Colonic mucosa (tissue), 4 donors: ENCODE measurements around the gene LMBR1. TPM values are rescaled to one million over a fixed set of nuclear protein-coding genes. Genes with fewer than 3 reads are reported as not detected.
"Not testable (repeated sequence)": the region's sequence is repeated elsewhere in the genome, so short reads cannot be mapped to it uniquely, and the experiment has no call there.

Experiments
- DNase-seq: peaks from one replicate; pipeline ENCODE4 v3.0.0-alpha.2; 2020
- H3K27ac ChIP-seq: fragments of 200-600 bp; one replicate; pipeline ENCODE4 v1.8.0; 2021
- H3K27me3 ChIP-seq: fragments of 200-600 bp; one replicate; pipeline ENCODE4 v1.8.0; 2021
- H3K36me3 ChIP-seq: fragments of 200-600 bp; one replicate; pipeline ENCODE4 v1.8.0; 2021
- H3K4me1 ChIP-seq: fragments of 200-600 bp; one replicate; pipeline ENCODE4 v1.8.0; 2021; ENCODE audit warnings: mild to moderate bottlenecking
- H3K4me3 ChIP-seq: fragments of 200-600 bp; one replicate; pipeline ENCODE4 v1.8.0; 2021
- H3K9ac ChIP-seq, 2 donors: one replicate each; pipeline ENCODE4 v1.7.0; 2013; ENCODE audit warnings: control low read depth in 2 of 2, low read depth in 2 of 2, low read length in 2 of 2
- H3K9me3 ChIP-seq: fragments of 200-600 bp; one replicate; pipeline ENCODE4 v1.8.0; 2021
- CTCF ChIP-seq: fragments of 200-600 bp; IDR thresholded peaks from one replicate; pipeline ENCODE4 v1.8.0; 2022; ENCODE audit warnings: antibody characterized with exemption, mild to moderate bottlenecking
- intact Hi-C: fragments of 100-400 bp; cut with DNase I; formaldehyde crosslinking; loops from one replicate; pipeline ENCODE4 v1.14.1; 2022
- total RNA-seq, 2 donors: library from RNA; stranded (reverse); fragmentation: NEBNext Ultra II Directional in 1 of 2; extraction: Animal tissue kit (Norgen Biotek cat#: 25700) in 1 of 2; gene quantifications; one replicate each; pipeline ENCODE4 v1.2.1, GENCODE V29; 2021
- donor health status: healthy.
- donor health status: DM: no; HTN: no; CAD: no.
- donor health status: DM: no; HTN: no; CAD: no.

The LMBR1 gene
- total RNA-seq, 2 donors from 2014 or later = 41.4 to 42.0 TPM

- TF ChIP-seq CTCF = no peak
- Histone ChIP-seq H3K27me3 (no peaks in the 10 kb centered on the region), H3K27ac (no peak overlapping the region), H3K9me3 (no peaks in the 10 kb centered on the region), H3K9ac (no peak overlapping the region), H3K4me3 (no peak overlapping the region), H3K36me3 (peaks cover 4% of the 10 kb centered on the region), H3K4me1 (no peaks in the 10 kb centered on the region)
- intact Hi-C loops = no loop called here
- no peak for DNase-seq
These were observed 81.3 kb downstream of the LMBR1 start for GRCh38 chr7:156811706-156812105.

DNA sequence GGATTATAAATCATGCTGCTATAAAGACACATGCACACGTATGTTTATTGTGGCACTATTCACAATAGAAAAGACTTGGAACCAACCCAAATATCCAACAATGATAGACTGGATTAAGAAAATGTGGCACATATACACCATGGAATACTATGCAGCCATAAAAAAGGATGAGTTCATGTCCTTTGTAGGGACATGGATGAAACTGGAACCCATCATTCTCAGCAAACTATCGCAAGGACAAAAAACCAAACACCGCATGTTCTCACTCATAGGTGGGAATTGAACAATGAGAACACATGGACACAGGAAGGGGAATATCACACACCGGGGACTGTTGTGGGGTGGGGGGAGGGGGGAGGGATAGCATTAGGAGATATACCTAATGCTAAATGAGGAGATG is 89.3 kb downstream of the LMBR1 start:
- intact Hi-C loops, H3K9me3 ChIP-seq, H3K36me3 ChIP-seq, H3K27me3 ChIP-seq, DNase-seq, H3K4me3 ChIP-seq, H3K4me1 ChIP-seq, H3K27ac ChIP-seq, H3K9ac ChIP-seq: not testable (repeated sequence)

DNA sequence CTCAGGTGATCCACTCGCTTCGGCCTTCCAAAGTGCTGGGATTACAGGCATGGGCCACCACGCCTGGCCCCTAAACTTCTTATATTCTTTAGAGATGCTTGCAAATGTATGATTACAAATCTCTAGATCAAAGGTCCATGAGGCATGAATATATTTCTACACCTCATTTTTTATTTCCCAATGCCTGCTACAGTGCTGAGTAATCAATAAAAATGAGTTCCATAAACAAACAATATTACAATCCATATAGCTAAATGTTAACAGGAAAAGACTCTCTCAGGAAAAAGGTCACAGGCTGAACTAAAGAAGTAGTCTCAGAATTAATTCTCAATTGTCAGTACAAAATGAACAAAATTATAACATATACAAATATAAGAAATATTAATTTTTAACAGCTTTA is 90.8 kb downstream of the LMBR1 start:
- Histone ChIP-seq H3K4me1 (no peaks in the 10 kb centered on the region), H3K27ac (no peak overlapping the region), H3K9ac (no peak overlapping the region), H3K9me3 (no peaks in the 10 kb centered on the region), H3K4me3 (no peak overlapping the region), H3K27me3 (no peaks in the 10 kb centered on the region), H3K36me3 (no peaks in the 10 kb centered on the region)
- intact Hi-C loops = no loop called here
- no peak for TF ChIP-seq CTCF
- DNase-seq = no peak

- Histone ChIP-seq H3K4me1 (no peaks in the 10 kb centered on the region), H3K27ac (no peak overlapping the region), H3K9me3 (no peaks in the 10 kb centered on the region), H3K9ac (no peak overlapping the region), H3K4me3 (no peak overlapping the region), H3K36me3 (no peaks in the 10 kb centered on the region), H3K27me3 (no peaks in the 10 kb centered on the region)
- TF ChIP-seq CTCF = no peak
- intact Hi-C loops = no loop called here
- no peak for DNase-seq
These were observed 97.6 kb downstream of the LMBR1 start for GRCh38 chr7:156795415-156795814.

DNA sequence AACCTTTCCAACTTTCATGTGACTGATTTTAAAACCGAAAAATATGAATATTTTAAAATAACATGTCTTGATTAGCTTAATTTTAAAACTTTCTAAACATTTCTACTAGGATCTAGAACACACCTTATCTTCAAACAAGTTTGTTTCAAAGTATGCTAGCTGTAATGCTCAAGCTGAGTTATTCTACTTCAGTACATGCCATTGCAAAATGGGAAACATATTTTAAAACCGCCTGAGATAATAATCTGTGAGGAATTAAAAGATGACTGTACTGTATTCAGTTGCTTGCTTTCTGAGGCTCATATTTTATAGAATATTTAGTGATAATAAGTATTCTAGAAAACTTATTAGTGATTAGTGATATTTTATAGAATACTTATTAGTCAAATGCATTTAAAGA is 99.6 kb downstream of the LMBR1 start:
- intact Hi-C loops = no loop called here

DNA sequence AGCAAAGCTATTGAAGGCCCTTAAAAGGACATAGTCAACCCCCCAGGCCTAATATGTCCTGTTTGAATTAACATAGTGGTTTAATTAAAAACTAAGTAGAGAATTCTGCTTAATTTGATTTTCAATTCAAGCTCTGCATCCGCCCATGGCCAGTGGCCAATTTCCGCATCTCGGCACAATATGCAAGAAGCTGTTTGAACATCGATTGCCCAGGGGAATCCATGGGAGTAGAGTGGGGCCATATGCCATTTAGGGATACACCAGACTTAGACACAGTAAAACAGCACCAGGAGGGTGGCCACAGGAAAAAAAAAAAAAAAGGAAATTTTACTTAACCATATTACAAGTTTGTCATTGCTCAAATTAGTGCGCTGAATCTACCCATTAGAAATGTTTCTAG is 100.4 kb downstream of the LMBR1 start:
- DNase-seq = no peak
- TF ChIP-seq CTCF = no peak
- Histone ChIP-seq H3K9me3 (no peaks in the 10 kb centered on the region), H3K36me3 (no peaks in the 10 kb centered on the region), H3K4me1 (no peaks in the 10 kb centered on the region), H3K9ac (no peak overlapping the region), H3K27me3 (no peaks in the 10 kb centered on the region), H3K4me3 (no peak overlapping the region), H3K27ac (no peak overlapping the region)
- intact Hi-C loops = no loop called here

More for the DNA sequence above, 99.6 kb downstream of the LMBR1 start:
- TF ChIP-seq CTCF = no peak
- Histone ChIP-seq H3K27me3 (no peaks in the 10 kb centered on the region), H3K4me3 (no peak overlapping the region), H3K4me1 (no peaks in the 10 kb centered on the region), H3K9ac (no peak overlapping the region), H3K9me3 (no peaks in the 10 kb centered on the region), H3K27ac (no peak overlapping the region), H3K36me3 (no peaks in the 10 kb centered on the region)
- DNase-seq = no peak
